Measurements from ENCODE around the gene SUSD6.

The SUSD6 gene

GRCh38 chr14:69760810-69761209 is 149.4 kb downstream of the SUSD6 start:
- DNase-seq (ENCODE audit: low read depth): no peak

- no peak for DNase-seq (ENCODE audit: low read depth)
Measured at GRCh38 chr14:69763761-69764510, 152.5 kb downstream of the SUSD6 start.
